Stromal cell of bone marrow (primary cell): ENCODE measurements around the gene HSD3B7.
A peak's percentile ranks its signal among the peaks of the same experiment; 100 is the strongest.
"Not testable (repeated sequence)": the region's sequence is repeated elsewhere in the genome, so short reads cannot be mapped to it uniquely, and the experiment has no call there.

ENCODE experiments used
- DNase-seq: peaks from one replicate; pipeline ENCODE4 v3.0.0-alpha.2; 2012; ENCODE audit warnings: low read depth

HSD3B7 gene

GRCh38 chr16:30984669-30985400, at the start of gene HSD3B7:
TSS of gene HSD3B7 (plus strand) at chr16:30985207. CDS start at chr16:30985659, 452 bp downstream.
- DNase-seq: peak; percentile 58

GRCh38 chr16:30937692-30938091, 47.3 kb upstream of the HSD3B7 start:
- DNase-seq: no peak

- not testable (repeated sequence) for DNase-seq
Measured at GRCh38 chr16:30939571-30939970, 45.4 kb upstream of the HSD3B7 start.

- peak; percentile 28 for DNase-seq
Measured at GRCh38 chr16:30941600-30942425, 43.2 kb upstream of the HSD3B7 start.

- DNase-seq: no peak
Measured at GRCh38 chr16:30942426-30942806, 42.6 kb upstream of the HSD3B7 start.

GRCh38 chr16:30944352-30944751, 40.7 kb upstream of the HSD3B7 start:
- DNase-seq: no peak

- no peak for DNase-seq
Measured at GRCh38 chr16:30946671-30947540, 38.1 kb upstream of the HSD3B7 start.

GRCh38 chr16:30947541-30947858, 37.5 kb upstream of the HSD3B7 start:
- no peak for DNase-seq

- peak; percentile 98 for DNase-seq
Measured at GRCh38 chr16:30947859-30948666, 36.9 kb upstream of the HSD3B7 start.

GRCh38 chr16:30948667-30949649, 36.0 kb upstream of the HSD3B7 start, which contains the start of gene ORAI3:
TSS of gene ORAI3 (plus strand) at chr16:30949068. CDS start at chr16:30949290, 222 bp downstream.
- peak; percentile 35 for DNase-seq

GRCh38 chr16:30949650-30950515, 35.1 kb upstream of the HSD3B7 start:
- DNase-seq: peak; percentile 87

GRCh38 chr16:30950516-30951065, 34.4 kb upstream of the HSD3B7 start:
- no peak for DNase-seq

- no peak for DNase-seq
Measured at GRCh38 chr16:30951193-30951592, 33.8 kb upstream of the HSD3B7 start.

GRCh38 chr16:30951750-30952149, 33.3 kb upstream of the HSD3B7 start:
- DNase-seq: peak; percentile 73

GRCh38 chr16:30953111-30953510, 31.9 kb upstream of the HSD3B7 start:
- no peak for DNase-seq

GRCh38 chr16:30953511-30954124, 31.4 kb upstream of the HSD3B7 start:
- DNase-seq: peak; percentile 50

GRCh38 chr16:30954993-30955392, 30.0 kb upstream of the HSD3B7 start:
- DNase-seq: no peak
